Neural progenitor cell (in vitro differentiated cells): ENCODE results near the gene SMC6. TPM values are rescaled to one million over a fixed set of nuclear protein-coding genes. Genes with fewer than 3 reads are reported as not detected.

Experiments
- DNase-seq: peaks from one replicate; pipeline ENCODE4 v3.0.0-alpha.2; 2016; ENCODE audit warnings: low spot score
- H2AFZ ChIP-seq: fragments of 200-600 bp; sonication (generic); replicated peaks from 2 replicates; pipeline ENCODE4 v1.6.1; 2016; ENCODE audit warnings: antibody characterized with exemption
- H3F3A ChIP-seq: fragments of 200-600 bp; sonication (generic); 2 replicates; pipeline ENCODE4 v1.6.1; 2016; ENCODE audit warnings: antibody characterized with exemption, low read depth
- H3K27ac ChIP-seq: fragments of 200-600 bp; sonication (generic); 2 replicates; pipeline ENCODE4 v1.5.1; 2016; ENCODE audit warnings: mild to moderate bottlenecking
- H3K27me3 ChIP-seq: fragments of 200-600 bp; sonication (generic); 2 replicates; pipeline ENCODE4 v1.6.1; 2016; ENCODE audit warnings: mild to moderate bottlenecking, moderate library complexity
- H3K36me3 ChIP-seq: fragments of 200-600 bp; sonication (generic); 2 replicates; pipeline ENCODE4 v1.5.1; 2016
- H3K4me1 ChIP-seq: fragments of 200-600 bp; sonication (generic); 2 replicates; pipeline ENCODE4 v1.6.1; 2016; ENCODE audit warnings: mixed run types
- H3K4me2 ChIP-seq: fragments of 200-600 bp; sonication (generic); 2 replicates; pipeline ENCODE4 v1.6.1; 2016
- H3K4me3 ChIP-seq: fragments of 200-600 bp; sonication (generic); 2 replicates; pipeline ENCODE4 v1.5.1; 2016
- H3K79me2 ChIP-seq: fragments of 200-600 bp; sonication (generic); 2 replicates; pipeline ENCODE4 v1.6.1; 2016; ENCODE audit warnings: low read depth
- H3K9ac ChIP-seq: fragments of 200-600 bp; sonication (generic); 2 replicates; pipeline ENCODE4 v1.6.1; 2016
- H3K9me3 ChIP-seq: fragments of 200-600 bp; sonication (generic); 2 replicates; pipeline ENCODE4 v1.5.1; 2016; ENCODE audit warnings: low read depth
- H4K20me1 ChIP-seq: fragments of 200-600 bp; sonication (generic); 2 replicates; pipeline ENCODE4 v1.6.1; 2016; ENCODE audit warnings: low read depth
- H3K27ac Mint-ChIP-seq: 3 replicates; pipeline ENCODE4 v1.8.0; 2021; ENCODE audit warnings: mixed read lengths
- H3K27me3 Mint-ChIP-seq: 2 replicates; pipeline ENCODE4 v1.8.0; 2022; ENCODE audit warnings: low read depth, mild to moderate bottlenecking, inconsistent platforms, moderate library complexity, mixed read lengths; ENCODE audit not compliant: insufficient read depth
- H3K36me3 Mint-ChIP-seq: 3 replicates; pipeline ENCODE4 v1.8.0; 2021; ENCODE audit warnings: mixed read lengths
- H3K4me1 Mint-ChIP-seq: 3 replicates; pipeline ENCODE4 v1.8.0; 2021; ENCODE audit warnings: mixed read lengths
- H3K4me3 Mint-ChIP-seq: 3 replicates; pipeline ENCODE4 v1.8.0; 2021; ENCODE audit warnings: mild to moderate bottlenecking, moderate library complexity, mixed read lengths
- H3K9me3 Mint-ChIP-seq: 3 replicates; pipeline ENCODE4 v1.8.0; 2020; ENCODE audit warnings: mixed read lengths
- CTCF ChIP-seq: fragments of 200-600 bp; sonication (generic); IDR thresholded peaks from 2 replicates; pipeline ENCODE4 v1.5.1; 2017; ENCODE audit warnings: antibody characterized with exemption, mild to moderate bottlenecking
- EZH2 ChIP-seq: fragments of 200-600 bp; sonication (generic); IDR thresholded peaks from 2 replicates; pipeline ENCODE4 v1.6.1; 2017; ENCODE audit warnings: antibody characterized with exemption, mild to moderate bottlenecking, moderate library complexity
- EZH2phosphoT487 ChIP-seq: fragments of 200-600 bp; sonication (generic); IDR thresholded peaks from 2 replicates; pipeline ENCODE4 v1.6.1; 2017; ENCODE audit warnings: antibody characterized with exemption
- total RNA-seq: library from RNA; depleted of rRNA; stranded (reverse); fragments of >200 nt; gene quantifications from 2 replicates; pipeline ENCODE4 v1.2.3, GENCODE V29; 2015; ENCODE audit warnings: low replicate concordance

SMC6 gene
- total RNA-seq, 1 donor from 2014 or later, result 56.8 TPM

GRCh38 chr2:17646081-17646554 lies 107.5 kb downstream of the SMC6 start:
- Mint-ChIP-seq H3K27ac (no peak overlapping the region), H3K27me3 (peaks cover 2% of the 10 kb centered on the region), H3K36me3 (no peaks in the 10 kb centered on the region), H3K4me3 (no peak overlapping the region), H3K9me3 (no peaks in the 10 kb centered on the region), H3K4me1 (no peaks in the 10 kb centered on the region)
- peak; percentile 58 for DNase-seq
- Histone ChIP-seq H3K27ac (peak overlapping the region; percentile 67), H2AFZ (no peak overlapping the region), H3K79me2 (peaks cover 8% of the 10 kb centered on the region), H3K4me1 (no peaks in the 10 kb centered on the region), H3K4me3 (no peak overlapping the region), H3F3A (peaks cover 6% of the 10 kb centered on the region), H3K36me3 (no peaks in the 10 kb centered on the region), H3K27me3 (no peaks in the 10 kb centered on the region), H3K9me3 (no peaks in the 10 kb centered on the region), H4K20me1 (peaks cover 14% of the 10 kb centered on the region), H3K9ac (no peak overlapping the region), H3K4me2 (no peak overlapping the region)
- TF ChIP-seq CTCF (peak; percentile 77), EZH2 (no peak), EZH2phosphoT487 (no peak)

GRCh38 chr2:17644997-17645720 lies 108.5 kb downstream of the SMC6 start:
- no peak for DNase-seq
- H3K4me2 ChIP-seq, result no peak overlapping the region
- H3K27ac Mint-ChIP-seq, result no peak overlapping the region

GRCh38 chr2:17643031-17643615 lies 110.5 kb downstream of the SMC6 start:
- Histone ChIP-seq H3K79me2 (peaks cover 8% of the 10 kb centered on the region), H2AFZ (no peak overlapping the region), H3K36me3 (no peaks in the 10 kb centered on the region), H3K27me3 (no peaks in the 10 kb centered on the region), H3K4me2 (no peak overlapping the region), H3K4me1 (no peaks in the 10 kb centered on the region), H3K4me3 (no peak overlapping the region), H3K27ac (no peak overlapping the region), H3F3A (peaks cover 6% of the 10 kb centered on the region), H4K20me1 (peaks cover 14% of the 10 kb centered on the region), H3K9me3 (no peaks in the 10 kb centered on the region), H3K9ac (no peak overlapping the region)
- no peak overlapping the region for H3K27ac Mint-ChIP-seq
- no peaks in the 10 kb centered on the region for H3K36me3 Mint-ChIP-seq
- H3K4me3 Mint-ChIP-seq, result no peak overlapping the region
- H3K4me1 Mint-ChIP-seq, result peaks cover under 1% of the 10 kb centered on the region
- TF ChIP-seq EZH2phosphoT487 (no peak), EZH2 (no peak), CTCF (no peak)
- DNase-seq, result no peak
- H3K27me3 Mint-ChIP-seq, result no peaks in the 10 kb centered on the region
- H3K9me3 Mint-ChIP-seq, result no peaks in the 10 kb centered on the region

More at GRCh38 chr2:17644997-17645720, 108.5 kb downstream of the SMC6 start:
- Mint-ChIP-seq H3K36me3 (no peaks in the 10 kb centered on the region), H3K4me1 (no peaks in the 10 kb centered on the region), H3K4me3 (no peak overlapping the region), H3K27me3 (peaks cover 2% of the 10 kb centered on the region), H3K9me3 (no peaks in the 10 kb centered on the region)
- Histone ChIP-seq H3K4me1 (no peaks in the 10 kb centered on the region), H3K9me3 (no peaks in the 10 kb centered on the region), H3K36me3 (no peaks in the 10 kb centered on the region), H3F3A (peaks cover 6% of the 10 kb centered on the region), H3K79me2 (peaks cover 8% of the 10 kb centered on the region), H3K27me3 (no peaks in the 10 kb centered on the region), H2AFZ (no peak overlapping the region), H3K4me3 (no peak overlapping the region), H3K9ac (no peak overlapping the region), H4K20me1 (peaks cover 14% of the 10 kb centered on the region), H3K27ac (peak overlapping the region; percentile 67)
- TF ChIP-seq CTCF (no peak), EZH2phosphoT487 (no peak), EZH2 (no peak)
